SKM-1 treated with dmso at 0.1 percent for 144 hours (cell line): Measurements from ENCODE around the gene S100G.
"Not testable (repeated sequence)": the region's sequence is repeated elsewhere in the genome, so short reads cannot be mapped to it uniquely, and the experiment has no call there.

Source experiments
- DNase-seq: peaks from one replicate; lab custom pipeline; 2025; ENCODE audit not compliant: unreplicated experiment; lab: John Stamatoyannopoulos, UW

S100G gene, protein sequence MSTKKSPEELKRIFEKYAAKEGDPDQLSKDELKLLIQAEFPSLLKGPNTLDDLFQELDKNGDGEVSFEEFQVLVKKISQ

DNA sequence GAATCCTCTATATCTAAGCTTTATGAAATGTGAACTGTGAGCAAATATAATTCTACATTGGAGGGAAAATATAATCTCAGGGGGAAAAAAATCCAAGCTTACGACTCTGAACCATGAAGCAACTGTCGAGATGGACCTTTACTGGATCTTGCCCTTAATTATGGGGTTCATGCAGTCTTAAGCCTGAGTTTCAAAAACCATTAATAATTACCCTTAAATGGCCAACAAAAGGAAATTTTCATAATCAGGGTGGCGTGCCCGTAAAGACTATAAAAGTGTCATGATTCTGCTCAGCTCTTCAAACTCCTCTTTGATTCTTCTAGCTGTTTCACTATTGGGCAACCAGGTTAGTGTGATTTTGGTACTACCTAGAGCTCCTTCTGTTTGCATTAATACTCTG lies at the start of gene S100G:
TSS of gene S100G (plus strand) at position 301 of the 400 bp plus-strand sequence. CDS start 849 bp downstream, outside the sequence.
- DNase-seq = no peak

DNA sequence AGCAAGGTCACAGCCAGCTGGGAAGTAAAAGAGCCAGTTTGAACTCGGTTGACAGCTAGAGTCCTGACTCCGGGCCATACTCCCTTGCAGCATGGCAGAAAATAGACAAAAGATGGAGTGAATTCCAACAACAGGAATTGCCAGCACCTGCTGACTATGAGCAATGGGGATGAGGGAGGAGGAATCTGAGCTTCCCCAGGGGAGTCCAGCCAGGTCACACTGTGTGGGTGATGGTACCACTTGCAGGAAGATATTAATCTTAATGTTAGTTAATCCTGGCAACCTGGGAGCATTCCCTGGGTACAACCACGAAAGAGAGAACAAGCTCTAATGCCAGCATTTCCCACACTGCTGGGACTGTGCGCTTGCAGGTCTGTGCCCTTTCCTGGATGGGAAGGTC lies 48.1 kb upstream of the S100G start:
- DNase-seq = no peak

DNA sequence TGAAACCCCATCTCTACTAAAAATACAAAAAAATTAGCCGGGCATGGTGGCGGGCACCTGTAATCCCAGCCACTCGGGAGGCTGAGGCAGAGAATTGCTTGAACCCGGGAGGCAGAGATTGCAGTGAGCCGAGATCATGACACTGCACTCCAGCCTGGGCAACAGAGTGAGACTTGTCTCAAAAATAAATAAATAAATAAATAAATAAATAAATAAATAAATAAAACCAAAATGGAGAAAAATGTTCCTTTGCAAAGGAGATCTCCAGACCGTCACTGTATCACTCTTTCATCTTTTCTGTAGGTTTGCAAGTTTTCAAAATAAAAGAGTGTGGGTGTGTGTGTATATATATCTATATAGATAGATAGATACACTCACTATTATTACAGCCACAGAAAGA lies 46.7 kb upstream of the S100G start:
- not testable (repeated sequence) for DNase-seq

DNA sequence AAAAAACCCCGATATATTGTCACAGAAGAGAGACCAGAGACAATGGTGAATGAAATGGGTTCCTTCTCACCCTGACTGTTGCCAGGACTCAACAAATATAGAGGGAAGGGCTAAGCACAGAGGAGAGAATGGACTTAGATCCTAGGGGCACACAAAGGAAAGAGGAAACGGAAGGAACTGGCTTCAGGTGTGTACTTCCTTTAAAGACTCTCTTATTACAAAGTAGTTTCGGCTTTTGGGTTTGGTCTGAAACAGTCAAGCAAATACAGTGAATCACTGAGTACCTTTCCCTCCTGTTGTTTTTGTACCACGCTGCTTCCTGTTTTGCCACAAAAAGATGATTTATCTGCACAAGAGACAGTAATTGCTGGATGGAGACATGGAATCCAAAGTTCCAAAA lies 46.1 kb upstream of the S100G start:
- DNase-seq = no peak

DNA sequence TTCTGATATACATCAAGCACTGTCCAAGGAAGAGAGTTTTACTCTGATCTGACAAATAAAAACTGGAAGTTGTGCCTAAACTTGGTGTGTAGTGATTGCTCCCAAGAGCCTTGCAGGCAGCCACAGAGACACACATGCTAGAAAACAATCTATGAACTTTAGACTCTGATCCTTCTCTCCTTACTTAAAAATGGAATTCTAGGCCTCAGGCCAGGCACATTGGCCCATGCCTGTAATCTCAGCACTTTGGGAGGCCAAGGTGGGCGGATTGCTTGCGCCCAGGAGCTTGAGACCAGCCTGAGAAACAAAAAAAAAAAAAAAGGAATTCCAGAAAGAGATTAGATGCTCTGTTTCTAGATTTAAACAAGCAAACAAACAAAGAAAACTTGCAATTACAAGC lies 45.6 kb upstream of the S100G start:
- no peak for DNase-seq

DNA sequence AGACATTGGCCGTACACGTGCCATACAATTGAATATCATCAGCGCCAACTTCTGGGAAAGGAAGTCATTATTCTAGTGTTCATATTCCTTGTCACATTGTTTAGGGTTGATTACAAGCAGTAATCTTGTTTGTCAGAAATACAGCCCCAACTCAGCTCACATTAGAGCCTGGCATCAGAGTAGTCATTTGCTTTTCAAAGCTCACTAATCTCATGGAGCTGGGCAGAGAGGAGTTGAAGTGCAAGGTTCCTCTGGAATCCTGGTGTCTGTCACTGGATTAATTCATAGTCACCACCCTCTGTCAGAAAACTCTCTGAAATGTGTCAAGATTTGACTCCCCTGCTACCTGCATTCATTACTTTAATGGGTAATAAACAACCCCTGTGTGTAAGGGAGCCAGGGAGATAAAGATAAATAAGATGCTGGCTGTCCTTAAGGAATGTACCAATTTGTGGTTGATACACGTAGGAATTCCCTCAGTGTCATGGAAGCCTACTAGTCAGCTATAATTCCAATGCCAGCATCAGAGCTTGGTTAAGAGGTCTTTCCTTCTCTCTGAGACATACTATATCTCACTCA lies 43.7 kb upstream of the S100G start:
- no peak for DNase-seq

DNA sequence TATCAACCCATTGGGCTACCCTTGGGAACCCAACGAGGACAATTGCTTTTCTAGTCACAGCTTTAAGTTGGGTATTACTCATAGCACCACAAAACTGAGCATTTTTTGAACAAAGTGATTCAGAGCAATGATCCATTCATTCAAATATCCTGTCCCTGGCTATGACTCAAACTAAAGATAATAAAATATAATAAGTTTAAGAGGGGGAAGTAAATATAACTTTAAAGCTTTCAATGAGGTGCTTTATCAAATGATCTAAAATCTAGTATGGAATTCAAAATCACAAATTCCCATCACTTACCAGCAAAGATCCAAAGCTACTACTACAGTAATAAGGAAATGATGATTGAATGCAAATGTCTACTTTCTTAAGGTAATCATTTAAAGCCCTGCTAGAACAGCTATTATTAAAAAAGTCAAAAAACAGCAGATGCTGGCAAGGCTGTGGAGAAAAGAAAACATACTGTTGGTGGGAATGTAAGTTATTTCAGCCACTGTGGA lies 39.8 kb upstream of the S100G start:
- no peak for DNase-seq

DNA sequence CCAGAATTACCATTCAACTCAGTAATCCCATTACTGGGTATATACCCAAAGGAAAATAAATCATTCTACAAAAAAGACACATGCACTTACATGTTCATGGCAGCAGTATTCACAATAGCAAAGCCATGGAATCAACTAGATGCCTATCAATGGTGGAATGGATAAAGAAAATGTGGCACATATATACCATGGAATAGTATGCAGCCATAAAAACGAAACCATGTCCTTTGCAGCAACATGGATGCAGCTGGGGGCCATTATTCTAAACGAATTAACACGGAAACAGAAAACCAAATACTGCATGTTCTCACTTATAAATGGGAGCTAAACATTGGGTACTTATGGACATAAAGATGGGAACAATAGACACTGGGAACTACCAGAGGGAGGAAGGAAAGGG lies 39.3 kb upstream of the S100G start:
- not testable (repeated sequence) for DNase-seq

DNA sequence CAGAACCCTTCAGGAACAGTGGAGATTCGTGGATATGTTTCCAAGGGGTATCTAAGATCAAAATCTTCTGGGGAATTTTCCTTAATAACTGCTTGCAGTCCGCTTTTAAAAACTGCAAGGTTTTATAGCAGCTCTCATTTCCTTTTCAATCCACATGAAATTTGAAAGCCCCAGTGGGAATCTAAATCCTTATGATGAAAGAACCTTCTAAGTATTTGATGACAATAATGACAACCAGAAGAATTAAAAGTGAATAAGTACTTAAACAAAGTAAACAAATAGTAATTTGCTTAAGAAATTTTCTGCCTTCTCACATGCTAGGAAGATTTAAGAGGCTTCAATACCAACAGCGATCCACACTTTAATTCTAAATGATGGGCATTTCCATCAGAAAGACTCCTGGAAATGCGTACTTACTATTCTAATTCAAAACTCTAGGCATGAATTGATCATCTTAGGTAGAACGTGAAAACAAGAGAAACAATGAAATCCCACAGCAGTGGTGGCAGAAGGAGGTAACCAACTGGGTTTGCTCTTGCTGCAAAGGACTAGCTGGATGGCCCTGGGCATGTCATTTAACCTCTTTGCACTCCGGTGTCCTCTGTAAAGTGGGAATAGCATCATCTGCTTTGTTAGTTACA lies 37.6 kb upstream of the S100G start:
- no peak for DNase-seq

DNA sequence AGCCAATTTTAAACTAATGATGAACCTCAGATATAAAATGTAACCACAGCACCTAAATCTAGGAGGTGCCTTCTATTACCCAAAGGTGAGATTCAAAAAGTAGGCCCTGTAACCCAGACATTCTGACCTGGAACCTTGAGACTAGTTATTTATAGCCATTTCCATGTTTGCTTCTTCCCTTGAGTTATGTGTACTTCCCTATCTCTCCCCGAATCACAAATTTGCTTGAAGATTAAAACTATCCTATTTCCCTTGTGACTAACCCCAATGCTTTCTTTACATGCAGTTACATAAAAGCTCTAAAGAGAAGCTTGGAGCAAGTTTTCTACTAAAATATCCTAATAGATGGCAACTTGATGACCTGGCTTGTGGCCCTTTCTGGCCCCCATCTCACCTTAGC lies 32.6 kb upstream of the S100G start:
- DNase-seq = no peak

DNA sequence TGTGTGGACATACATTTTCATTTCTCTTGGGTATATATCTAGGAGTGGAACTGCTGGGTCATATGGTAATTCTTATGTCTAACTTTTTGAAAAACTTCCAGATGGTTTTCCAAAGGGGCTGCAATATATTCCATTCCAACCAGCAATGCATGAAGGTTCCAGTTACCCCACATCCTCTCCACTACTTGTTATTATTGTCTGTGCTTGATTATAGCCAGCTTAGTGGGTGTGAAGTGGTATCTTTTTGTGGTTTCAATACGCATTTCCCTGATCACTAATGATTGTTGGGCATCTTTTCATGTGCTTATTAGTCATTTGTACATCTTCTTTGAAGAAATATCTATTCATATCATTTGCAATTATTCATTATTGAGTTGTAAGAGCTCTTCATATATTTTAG lies 31.5 kb upstream of the S100G start:
- no peak for DNase-seq

DNA sequence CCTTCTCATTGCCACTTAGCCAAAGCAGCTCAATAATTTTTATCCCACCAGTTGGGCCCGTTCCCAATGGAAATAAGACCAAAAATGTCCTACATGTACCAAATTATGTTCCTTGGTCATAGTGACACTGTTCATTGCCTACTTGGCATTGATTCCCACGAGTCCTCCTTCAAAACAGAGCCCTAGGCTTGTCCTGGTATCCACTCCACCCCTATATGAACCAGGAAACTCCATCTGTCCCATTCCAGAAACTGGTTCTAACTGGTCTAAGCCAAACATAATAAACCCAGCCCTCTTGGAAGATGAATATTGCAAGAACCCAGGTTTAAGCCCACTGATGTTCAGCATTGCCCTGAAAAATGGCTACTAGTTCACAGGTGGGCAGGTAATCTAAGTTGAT lies 30.9 kb upstream of the S100G start:
- DNase-seq = no peak

DNA sequence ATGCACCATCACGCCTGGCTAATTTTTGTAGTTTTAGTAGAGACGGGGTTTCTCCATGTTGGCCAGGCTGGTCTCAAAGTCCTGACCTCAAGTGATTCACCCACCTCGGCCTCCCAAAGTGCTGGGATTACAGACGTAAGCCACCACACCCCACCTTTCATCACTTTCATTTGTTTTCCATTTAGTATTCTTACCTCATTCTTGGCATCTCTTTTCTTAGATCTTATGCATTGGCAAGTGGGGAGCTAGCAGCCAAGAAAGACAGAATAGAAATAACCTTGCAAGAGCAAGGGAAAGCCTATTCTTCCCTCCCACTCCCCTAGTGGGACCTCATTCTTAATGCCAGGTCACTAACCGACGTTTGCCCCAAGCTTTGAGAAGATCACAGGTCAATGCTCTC lies 21.4 kb upstream of the S100G start:
- not testable (repeated sequence) for DNase-seq

DNA sequence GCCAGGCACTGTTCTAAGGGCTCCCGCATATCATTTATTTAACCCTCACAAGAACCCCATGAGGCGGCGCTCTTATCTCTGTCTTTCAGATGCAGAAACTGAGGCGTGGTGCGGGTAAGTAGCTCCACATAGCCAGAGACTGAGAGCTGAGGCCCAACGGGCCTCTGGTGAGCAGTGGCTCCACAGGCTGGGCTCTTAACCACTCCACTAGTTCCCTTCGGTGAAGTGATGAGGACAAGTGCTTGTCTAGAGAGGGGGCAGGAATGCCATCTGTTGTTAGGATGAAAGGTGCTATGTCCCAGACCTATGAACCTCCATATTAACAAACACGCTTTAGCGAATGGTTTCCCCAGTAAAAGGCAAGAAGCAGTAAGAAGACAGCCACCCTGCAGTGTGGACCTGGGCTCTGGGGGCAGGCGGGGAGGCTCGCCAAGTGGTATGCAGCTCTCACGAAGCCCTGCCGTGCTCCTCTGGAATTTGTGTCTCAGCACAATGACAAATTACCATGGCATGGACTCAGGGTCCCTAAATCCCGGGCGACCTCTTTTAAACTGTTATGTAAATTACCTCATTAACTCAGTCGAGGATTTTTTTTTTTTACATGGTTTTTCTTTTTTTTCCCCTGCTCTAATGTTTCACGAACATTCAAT lies 20.9 kb upstream of the S100G start:
- no peak for DNase-seq

DNA sequence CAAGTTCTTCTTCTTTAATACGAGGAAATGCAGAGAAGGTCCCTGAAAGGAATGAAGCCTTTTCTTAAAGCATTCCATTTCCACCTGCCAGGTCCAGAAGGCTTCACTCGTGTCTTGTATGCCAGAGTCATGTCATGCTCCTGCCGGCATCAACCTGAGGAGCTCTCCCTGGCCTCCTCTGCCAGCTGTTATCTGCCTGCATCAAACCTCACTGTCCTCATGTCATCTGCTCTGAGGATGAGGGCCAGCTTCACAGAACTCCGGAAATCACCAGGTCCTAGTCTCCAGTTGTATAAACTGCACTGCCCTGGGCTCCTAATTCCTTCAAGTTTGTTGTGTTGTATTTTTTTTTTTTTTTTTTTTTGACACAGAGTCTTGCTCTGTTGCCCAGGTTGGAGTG lies 20.0 kb upstream of the S100G start:
- DNase-seq = no peak

DNA sequence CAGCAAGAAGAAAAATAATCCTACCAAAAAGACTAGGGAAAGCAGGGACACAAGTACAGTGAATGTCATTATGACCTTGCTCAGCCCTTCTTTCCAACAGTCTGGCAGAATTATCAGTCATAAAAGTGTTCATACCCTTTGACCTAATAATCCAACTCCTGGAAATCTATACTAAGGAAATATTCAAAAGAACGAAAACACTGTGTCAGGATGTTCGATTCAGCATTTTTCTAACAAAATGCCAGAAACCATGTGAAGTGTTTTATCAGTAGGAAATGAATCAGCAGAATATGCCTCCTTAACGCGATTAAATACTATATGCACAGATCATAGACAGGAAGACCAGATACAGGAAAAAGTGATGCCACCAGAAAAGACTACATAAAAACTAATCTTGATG lies 16.2 kb upstream of the S100G start:
- no peak for DNase-seq

DNA sequence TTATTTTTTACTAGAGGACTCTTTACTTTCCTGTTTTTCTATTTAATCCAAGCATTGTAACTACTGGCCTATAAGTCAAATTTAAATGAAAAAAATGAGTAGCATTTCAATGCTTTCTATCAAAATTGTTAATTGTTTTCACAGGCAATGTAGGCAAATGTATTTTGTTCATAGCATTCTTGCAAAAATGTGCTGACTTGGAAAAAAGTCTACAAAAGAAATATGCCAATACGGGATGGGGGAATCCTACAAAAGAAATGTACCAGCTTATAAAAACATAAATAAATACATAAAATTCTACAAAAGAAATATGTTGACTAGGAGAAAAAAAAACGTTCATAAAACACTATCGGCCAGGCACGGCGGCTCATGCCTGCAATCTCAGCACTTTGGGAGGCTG lies 14.9 kb upstream of the S100G start:
- DNase-seq = no peak

DNA sequence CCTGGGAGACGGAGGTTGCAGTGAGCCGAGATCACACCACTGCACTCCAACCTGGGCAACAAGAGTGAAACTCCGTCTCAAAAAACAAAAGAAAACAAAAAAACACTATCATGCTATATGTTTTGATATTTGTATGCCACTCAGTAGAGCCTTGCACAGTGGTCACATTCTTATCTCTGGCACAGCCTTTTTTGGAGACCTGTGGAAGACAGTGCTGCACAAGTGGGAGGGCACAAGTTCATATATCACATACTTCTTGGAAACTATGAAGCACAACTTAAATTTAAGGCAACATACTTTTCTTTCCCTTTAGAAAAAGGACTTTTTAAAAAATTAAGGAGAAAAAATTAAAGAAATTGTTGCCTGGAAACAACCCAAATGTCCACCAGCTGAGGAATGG lies 14.4 kb upstream of the S100G start:
- no peak for DNase-seq

DNA sequence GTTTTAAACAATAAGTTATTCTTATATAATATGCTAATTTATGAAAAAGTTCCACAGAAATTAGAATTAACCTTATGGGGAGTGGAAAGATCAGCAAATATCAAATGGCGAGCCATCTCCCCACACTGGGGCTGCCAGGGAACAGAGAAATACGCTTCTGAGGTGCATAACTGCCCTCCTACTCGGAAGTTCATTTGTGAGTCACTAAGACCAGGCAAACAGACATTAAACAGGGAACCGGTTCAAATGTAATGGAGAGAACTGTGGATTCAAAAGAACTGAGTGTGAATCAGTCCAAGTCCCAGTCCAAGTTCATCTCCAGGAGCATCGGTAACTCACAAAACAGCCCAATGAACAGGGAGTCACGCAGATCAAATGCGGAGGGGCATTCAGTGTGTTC lies 11.4 kb upstream of the S100G start:
- no peak for DNase-seq

DNA sequence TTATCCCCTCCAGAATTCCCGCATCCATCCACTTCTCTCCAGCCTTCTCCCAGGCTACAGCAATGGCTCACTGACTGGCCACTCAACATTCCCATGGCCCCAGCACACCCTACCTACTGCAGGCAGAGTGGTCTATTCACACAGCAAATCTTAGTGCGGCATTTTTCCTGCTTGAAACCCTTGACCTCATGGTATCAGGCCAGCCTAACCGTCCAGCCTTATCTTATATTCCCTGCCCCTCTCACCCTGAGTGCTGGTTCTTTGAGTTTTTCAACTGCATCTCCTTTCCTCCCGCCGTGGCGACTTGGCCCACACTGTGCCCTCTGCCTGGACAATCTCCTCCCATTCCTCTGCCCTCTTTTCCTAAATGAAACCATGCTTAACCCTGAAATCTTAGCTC lies 10.0 kb upstream of the S100G start:
- DNase-seq = no peak

DNA sequence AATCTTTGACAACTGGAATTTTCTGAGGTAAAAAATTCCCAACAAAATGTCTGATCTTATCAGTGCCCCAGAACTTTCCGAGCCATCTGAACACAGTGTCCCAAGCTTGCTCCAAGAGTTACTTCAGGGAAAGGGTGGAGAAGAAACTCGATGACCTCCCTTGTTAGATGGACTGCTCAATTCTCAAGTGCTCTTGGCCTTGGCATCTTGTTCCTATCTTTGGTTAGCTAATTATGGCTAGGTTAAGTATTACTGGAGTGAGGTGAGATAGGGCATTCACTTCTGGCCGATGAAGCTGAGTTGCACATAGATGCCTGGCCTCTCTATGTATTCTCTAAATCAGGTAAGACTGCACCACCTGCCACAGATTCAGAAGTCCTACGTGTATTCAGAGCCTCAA lies 9.1 kb upstream of the S100G start:
- DNase-seq = no peak

DNA sequence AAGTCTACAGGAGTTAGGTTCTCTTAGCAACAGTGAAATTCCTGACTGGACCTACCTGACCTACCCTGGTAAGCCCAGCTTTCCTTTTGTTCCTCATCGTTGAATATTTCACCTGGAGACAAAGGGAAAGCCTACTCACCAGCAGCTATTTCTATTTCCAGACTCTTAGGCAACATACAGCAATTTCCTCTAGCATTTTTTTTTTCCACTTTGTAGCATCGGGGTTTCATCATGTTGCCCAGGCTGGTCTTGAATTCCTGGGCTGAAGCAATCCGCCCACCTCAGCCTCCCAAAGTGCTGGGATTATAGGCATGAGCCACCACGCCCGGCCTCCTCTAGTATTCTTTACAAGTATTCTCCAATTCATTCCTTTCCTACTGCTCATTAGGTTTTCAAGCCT lies 6.8 kb upstream of the S100G start:
- no peak for DNase-seq
